Activated CD4-positive, alpha-beta T cell treated with anti-CD3 and anti-CD28 coated beads, Interleukin-2, amount 50 U/mL, for 48 hours (primary cell): ENCODE data around the gene CRELD2.

ENCODE experiments used
- DNase-seq, 2 experiments: peaks; one replicate each; pipeline ENCODE4 v3.0.0-alpha.2; 2020

CRELD2 gene

DNA sequence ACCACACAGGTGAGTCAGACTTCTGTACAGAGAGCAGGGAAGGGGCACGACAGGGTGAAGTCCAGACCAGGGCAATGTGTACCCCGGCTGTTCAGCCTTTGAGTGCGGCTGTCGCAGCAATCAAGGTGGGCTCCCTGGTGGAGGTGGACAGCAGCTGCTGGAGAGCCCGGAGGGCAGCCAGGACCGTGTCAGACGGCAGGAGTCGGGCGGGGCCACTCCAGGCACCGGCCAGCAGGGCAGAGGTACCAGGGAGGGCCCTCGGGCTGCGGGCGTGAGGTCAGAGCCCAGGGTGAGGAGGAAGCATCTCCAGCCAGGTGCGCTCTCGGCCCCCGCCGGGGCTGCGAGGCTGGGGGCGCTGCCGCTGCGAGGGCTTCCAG lies 41.3 kb downstream of the CRELD2 start:
- peak; percentile 52 to 59 for DNase-seq

DNA sequence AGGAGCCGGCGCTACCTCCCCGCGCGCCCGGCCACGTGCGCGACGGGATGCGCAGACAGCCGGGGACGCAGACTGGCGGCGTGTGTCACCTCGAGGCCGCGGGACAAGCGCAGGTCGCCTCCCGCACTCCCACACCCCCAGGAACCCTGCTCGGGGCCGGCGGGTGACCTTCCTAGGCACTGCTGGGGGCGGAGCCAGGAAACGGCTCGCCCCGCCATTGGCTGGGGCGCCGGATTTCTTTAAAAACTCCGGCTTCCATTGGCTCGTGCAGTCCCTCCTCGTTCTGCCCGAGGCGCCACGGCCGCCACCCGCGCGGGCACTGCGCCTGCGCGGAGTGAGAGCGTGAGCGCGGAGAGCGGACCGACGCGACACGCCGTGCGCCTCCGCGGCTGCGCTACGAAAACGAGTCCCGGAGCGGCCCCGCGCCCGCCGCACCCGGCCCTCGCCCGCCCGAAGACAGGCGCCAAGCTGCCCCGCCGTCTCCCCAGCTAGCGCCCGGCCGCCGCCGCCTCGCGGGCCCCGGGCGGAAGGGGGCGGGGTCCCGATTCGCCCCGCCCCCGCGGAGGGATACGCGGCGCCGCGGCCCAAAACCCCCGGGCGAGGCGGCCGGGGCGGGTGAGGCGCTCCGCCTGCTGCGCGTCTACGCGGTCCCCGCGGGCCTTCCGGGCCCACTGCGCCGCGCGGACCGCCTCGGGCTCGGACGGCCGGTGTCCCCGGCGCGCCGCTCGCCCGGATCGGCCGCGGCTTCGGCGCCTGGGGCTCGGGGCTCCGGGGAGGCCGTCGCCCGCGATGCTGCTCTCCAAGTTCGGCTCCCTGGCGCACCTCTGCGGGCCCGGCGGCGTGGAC lies 41.9 kb downstream of the CRELD2 start, which contains the start of gene PIM3:
Gene PIM3 (plus strand): TSS at position 614 of the 846 bp plus-strand sequence. CDS start 176 bp downstream, at position 790.
- DNase-seq = peak; percentile 94 to 95

DNA sequence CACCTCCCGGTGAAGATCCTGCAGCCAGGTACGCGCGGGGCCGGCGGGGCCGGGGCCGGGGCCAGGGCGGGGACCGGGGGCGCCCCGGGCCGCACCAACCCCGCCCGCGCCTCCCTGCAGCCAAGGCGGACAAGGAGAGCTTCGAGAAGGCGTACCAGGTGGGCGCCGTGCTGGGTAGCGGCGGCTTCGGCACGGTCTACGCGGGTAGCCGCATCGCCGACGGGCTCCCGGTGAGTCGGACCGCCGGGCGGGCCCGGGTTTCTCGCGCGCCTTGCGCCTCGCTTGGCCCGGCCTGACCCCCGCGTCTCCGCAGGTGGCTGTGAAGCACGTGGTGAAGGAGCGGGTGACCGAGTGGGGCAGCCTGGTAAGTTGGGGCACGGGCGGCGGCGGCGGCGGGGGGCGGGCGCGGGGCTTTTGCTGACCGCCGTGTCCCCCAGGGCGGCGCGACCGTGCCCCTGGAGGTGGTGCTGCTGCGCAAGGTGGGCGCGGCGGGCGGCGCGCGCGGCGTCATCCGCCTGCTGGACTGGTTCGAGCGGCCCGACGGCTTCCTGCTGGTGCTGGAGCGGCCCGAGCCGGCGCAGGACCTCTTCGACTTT lies 42.7 kb downstream of the CRELD2 start:
- DNase-seq = peak; percentile 44 to 49

DNA sequence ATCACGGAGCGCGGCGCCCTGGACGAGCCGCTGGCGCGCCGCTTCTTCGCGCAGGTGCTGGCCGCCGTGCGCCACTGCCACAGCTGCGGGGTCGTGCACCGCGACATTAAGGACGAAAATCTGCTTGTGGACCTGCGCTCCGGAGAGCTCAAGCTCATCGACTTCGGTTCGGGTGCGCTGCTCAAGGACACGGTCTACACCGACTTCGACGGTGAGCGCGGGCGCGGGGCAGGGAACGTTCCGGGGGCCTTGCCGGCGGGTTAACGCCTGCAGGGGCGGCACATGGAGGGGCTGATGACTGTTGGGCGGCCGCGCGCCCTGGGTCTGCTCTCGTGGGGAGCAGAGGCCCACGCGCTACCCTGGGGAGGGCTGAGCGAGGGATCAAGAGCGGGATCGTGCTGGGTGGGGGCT lies 43.2 kb downstream of the CRELD2 start:
- no peak for DNase-seq

DNA sequence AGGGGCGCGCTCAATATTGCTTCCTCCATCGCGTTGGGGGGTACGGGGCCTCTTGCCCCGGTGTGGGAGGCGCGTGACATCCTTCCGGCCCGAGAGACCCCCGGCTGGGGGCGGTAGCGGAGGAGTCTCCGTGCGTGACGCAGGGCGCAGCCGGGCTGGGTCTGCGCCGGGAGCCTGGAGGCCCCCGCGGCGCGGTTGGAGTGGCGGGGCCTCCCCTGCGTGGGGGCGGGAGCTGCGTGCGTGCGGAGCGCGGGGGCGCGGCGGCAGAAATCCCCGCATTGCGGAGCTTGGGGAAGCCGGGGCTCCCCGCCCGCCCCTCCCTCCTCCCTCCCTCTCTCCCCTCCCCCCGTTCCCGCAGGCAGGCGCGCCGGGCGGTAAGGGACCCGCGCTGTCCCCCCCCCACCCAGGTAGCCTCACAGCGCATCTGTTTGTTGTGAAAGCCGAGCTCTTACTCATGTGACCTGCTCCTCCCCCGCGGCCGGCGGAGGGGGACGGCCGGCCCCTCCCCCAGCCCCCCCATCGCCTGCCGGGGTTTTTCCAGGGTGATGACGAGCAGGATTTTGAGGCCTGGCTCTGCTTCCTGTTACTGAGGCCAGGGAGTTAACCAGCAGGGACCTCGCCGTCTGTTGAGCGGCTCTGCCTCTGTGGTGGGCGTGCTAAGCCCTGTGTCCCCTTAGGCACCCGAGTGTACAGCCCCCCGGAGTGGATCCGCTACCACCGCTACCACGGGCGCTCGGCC lies 43.7 kb downstream of the CRELD2 start:
- DNase-seq = peak; percentile 91 to 93

DNA sequence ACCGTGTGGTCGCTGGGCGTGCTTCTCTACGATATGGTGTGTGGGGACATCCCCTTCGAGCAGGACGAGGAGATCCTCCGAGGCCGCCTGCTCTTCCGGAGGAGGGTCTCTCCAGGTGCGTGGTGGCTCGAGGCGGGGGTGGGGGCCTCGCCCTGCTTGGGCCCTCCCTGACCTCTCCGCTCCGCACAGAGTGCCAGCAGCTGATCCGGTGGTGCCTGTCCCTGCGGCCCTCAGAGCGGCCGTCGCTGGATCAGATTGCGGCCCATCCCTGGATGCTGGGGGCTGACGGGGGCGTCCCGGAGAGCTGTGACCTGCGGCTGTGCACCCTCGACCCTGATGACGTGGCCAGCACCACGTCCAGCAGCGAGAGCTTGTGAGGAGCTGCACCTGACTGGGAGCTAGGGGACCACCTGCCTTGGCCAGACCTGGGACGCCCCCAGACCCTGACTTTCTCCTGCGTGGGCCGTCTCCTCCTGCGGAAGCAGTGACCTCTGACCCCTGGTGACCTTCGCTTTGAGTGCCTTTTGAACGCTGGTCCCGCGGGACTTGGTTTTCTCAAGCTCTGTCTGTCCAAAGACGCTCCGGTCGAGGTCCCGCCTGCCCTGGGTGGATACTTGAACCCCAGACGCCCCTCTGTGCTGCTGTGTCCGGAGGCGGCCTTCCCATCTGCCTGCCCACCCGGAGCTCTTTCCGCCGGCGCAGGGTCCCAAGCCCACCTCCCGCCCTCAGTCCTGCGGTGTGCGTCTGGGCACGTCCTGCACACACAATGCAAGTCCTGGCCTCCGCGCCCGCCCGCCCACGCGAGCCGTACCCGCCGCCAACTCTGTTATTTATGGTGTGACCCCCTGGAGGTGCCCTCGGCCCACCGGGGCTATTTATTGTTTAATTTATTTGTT lies 44.6 kb downstream of the CRELD2 start:
- DNase-seq = peak in 1 of 2 experiments; percentile 32

DNA sequence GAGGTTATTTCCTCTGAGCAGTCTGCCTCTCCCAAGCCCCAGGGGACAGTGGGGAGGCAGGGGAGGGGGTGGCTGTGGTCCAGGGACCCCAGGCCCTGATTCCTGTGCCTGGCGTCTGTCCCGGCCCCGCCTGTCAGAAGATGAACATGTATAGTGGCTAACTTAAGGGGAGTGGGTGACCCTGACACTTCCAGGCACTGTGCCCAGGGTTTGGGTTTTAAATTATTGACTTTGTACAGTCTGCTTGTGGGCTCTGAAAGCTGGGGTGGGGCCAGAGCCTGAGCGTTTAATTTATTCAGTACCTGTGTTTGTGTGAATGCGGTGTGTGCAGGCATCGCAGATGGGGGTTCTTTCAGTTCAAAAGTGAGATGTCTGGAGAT lies 45.2 kb downstream of the CRELD2 start:
- no peak for DNase-seq

DNA sequence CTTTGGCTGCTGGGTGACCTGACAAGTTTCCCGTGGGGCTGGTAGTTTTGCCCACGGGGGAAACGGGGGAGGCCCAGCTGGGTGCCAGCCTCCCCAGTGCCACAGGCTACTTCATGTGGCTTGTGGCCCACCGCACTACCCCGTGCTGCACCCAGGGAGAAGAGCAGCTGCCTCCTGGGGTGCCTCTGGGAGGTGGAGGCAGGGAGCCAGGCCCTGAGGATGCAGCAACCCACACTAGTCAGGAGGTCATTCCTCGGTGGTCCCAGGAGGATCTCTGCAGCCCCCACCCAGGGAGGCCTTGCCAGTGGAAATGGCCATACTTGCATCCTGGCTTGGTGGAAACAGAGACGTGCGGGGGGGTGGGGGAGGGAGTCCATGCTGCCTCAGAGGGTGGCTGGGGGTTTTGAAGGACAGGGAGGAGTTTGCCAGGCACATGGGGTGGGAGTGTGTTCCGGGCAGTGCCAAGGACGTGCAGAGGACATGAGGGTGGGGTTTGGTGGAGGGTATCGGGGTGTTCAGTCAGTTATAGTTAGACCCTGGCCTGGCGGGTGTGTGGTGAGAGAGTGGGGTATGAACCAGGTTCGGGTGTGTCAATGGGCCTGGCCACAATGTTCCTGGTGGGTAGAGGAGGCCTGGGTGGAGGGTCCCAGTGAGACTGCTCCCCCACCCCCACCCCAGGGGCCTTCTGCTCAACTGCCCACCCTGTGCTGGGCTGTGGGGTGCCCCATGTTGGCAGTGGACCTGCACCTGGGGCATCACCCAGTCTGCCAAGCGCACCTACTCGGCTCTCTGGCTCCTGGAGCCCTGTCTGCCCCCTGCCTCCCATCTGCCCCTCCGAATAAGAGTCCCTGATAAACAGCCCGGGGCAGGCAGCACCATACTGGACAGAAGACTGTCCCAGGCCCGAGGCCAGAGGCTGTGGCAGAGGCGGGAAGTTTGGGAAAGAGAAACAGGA lies 46.0 kb downstream of the CRELD2 start:
- peak; percentile 29 to 34 for DNase-seq

DNA sequence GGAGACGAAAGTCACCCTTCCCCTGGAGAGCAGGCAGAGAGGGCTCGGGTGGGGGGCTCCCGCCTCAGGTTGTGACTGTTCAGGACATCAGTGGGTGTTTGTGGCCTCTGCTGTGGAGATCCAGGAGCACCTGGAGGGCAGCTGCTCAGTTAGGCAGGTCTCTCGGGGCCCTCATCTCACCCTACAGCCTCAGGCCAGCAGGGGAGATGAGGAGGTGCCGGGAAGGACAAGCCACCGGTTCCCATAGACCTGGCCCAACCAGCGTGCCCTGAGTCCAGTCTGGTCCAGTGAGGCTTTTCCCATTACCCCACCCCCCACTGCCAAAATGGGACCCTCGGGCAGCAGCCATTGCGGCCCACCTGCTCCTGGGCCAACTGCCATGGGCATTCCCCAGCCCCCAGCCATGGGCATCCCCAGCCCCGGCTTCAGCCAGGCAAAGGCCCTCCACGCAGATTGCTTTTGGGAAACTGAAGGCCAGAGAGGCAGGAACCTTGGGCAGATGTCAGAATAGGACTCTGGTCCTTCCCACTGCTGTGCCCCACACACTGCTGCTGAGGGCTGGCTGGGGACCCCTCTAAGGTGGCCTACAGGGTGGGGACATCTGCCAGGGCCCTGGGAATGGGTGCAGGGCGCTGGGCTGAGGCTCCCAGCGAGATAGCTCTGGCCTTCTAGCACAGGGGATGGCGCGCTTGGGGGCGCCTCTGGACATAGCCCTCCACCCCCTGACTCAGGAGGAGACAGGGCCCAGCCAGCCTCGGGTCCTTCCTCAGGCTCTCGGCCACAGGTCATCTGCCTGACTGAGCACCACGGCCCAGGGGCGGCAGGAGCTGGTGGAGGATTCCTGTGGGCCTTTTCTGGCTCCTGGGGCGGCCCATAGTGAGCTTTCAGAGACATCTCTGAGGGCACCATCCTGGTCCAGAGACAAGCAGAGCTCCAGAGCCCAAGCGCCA lies 46.9 kb downstream of the CRELD2 start:
- peak; percentile 33 to 38 for DNase-seq

DNA sequence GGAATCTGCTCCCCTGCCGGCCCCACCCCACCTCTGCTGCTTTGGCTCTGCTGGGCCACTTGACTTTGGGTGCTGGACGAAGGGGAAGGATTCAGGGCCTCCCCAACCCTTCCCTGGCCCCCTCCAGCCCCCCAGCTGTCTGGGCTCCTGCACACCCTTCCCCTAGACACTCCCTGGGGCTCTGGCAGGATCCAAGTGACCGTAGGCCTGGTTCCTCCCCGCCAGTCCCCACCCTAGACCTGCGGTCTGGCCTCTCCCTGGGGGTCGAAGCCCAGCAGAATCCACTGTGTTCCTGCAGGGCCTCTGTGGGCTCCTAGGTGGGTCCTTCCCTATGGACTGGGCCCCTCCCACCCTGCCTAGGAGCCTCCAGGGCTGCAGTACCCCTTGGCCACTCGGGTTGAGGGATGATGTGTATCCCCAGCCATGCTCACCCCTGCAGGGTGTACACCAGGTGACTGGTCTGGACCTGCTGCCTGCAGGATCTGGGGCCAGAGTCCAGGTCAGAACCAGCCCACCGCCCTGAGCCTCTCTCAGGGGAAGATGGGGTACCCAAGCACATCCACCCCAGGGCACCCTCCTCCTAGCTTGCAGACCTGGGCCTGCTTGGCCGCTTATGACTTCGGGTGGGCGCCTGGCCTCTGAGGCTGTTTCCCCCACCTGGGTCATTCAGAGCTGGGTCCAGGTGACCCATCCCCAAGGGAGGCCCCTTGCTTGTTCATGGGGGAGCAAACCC lies 47.8 kb downstream of the CRELD2 start:
- peak; percentile 31 to 40 for DNase-seq

DNA sequence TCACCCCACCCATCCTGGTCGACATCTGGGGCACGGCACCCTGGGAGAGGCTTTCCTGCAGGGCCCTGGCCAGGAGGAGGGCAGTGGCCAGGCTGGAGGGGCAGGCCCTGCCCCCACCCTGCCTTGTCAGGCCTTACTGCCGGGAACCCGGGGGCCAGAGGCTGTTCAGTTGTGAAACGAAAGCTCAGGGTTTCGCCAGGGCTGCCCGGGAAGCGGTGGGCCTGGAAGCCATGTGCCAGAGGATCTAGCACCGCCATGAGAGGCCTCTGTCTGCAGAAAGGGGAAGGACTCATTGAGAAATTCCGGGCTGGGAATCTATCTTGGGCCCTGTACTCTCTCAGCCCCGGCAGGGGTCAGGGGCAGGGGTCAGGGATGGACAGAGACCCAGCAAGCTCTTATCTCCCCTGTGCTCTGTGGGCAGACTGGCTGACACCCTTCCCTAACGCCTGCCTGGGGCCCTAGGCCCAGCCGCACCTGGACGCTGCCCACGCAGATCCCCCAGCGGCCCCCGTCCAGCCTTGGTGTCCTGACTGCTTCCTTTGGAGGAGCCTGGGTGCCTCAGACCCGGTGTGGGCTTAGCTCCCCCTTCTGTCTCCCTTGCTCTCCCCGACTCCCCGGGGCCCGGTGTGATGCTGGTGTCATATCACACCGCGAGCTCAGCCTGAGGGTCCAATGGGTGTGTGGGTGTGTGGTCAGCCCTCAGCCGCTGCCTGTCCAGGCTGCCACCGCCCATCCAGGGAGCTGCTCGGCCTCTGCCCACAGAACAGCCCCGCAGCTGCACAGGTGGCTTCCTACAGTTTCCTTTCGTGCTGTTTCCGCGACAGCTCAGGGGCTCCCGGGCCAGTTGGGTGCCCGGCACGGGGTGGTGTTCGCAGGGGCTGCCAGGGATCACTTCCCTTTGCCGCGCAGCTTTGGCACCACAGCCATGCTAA lies 48.6 kb downstream of the CRELD2 start:
- DNase-seq = peak; percentile 31 to 34

DNA sequence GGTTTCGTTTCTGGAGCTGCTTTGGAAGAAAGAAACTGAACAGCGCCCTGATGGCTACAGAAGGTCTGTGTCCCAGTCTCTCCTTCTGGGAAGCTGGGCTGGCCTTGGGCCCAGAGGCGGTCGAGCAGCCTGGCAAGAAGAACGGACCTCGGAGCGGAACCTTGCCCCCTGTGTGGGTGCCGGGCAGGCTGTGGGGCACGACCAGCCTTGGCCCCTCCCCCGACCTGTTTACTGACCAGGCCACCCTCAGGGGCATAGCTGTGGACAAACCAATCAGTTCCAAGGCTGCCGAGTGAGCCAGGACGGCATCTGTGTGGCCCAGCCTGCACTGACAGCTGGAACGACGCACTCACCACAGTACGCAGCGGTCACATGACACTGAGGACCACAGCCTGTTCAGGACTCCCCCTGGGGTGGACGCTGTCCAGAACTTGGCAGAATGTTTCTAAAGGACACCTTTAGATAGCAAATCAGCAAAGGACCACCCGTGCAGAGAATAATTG lies 49.3 kb downstream of the CRELD2 start:
- no peak for DNase-seq

DNA sequence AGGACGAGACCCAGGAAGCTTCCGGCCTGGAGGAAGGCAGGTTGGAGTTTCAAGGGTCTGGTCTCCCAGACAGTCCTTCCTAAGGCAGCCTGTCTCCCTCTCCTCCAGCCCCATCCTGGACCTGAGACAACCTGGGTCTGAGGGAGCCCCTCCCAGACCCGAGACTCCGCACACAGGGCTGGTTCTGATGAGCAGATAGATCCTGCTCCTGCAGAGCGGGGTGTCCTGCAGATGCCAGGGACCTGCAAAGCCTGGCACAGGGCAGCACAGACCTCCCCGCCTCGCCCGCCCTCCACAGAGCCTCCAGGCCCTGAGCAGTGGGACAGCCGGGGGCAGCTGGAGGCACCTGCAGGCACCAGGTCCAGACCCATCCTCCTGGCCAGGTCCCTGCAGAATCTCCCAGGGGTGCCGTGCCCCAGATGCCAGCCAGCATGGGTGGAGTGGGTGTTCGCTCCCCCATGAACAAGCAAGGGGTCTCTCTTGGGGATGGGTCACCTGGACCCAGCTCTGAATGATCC lies 49.9 kb downstream of the CRELD2 start:
- DNase-seq = no peak

DNA sequence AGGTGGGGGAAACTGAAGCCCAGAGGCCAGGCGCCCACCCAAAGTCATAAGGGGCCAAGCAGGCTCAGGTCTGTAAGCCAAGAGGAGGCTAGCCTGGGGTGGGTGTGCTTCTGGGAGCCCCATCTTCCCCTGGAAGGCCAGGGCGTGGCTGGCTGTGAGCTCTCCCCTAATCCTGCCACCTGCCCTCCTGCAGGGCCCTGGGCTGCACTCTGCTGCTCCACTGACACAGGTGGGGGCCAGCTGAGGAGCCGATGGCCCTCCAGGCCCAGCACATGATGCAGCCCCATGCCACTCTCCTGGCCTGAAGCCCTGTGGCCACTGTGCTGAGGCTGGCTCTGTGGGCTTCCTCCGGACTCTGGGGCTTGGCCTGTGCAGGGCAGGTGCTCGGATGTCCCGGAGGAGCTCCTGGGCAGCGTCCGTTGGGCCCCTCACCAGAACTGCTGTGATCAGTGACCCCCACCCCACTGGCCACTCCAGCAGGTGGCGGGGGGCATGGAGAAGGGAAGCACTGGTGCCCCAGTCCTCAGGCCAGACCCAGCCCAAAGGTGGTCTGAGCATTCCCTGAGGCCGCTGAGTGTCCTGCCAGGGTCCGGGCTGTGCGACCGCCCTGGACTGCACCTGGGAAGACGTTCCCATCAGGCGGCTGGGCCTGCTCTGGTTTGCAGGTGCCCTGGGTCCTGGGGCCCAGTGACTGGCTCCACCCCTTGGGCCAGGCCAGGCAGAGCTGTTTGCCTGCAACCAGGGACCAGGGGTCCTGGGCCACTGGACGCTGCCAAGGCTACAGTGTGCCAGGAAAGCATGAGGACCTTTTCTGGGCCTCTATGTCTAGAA lies 50.6 kb downstream of the CRELD2 start:
- DNase-seq = no peak

DNA sequence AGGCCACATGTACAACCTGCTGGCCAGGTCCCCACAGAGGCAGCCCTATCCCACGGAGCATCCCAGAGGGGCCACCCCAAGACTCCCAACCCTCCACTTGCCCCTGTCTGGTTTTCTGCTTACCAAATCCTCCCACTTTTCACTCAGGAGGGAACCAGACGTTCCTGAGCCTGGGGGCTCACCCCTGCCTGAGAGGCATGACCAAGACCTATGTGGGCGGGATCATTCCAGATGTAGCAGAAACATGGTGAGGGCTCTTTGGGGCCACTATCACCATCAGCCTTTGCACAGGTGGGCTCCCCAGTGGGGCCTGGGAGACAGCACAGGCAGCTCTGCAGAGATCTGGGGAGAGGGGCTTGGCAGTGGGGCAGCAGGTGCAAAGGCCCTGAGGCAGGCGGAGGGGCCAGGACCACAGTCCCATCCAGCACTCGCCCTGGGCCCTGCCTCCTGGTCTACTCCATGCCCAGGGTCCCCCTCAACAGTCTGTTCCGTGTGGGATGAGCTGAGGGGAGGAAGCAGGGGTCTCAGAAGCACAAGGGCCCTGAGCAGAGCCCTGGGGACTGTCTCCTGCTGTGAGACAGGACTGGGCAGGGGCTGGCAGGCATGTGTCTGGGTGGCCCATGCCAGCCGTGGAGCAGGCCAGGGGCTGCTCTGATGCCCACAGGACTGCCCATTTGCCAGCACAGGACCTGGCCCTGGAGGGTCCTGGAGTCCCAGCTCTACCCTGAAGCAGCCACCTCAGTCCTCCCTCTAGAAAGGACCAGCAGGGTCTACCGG lies 51.5 kb downstream of the CRELD2 start:
- peak in 1 of 2 experiments; percentile 21 for DNase-seq
